Measurements from ENCODE around the gene TIAL1. TPM values are rescaled to one million over a fixed set of nuclear protein-coding genes. Genes with fewer than 3 reads are reported as not detected.

TIAL1 gene
- total and polyA plus RNA-seq, 2 donors (not counting 3 experiments of a cell fraction or from before 2014, with no cell fraction given), result 57.7 to 150 TPM

GRCh38 chr10:119640875-119641526, 44.2 kb upstream of the TIAL1 start:
- TF ChIP-seq, protein P1, sequence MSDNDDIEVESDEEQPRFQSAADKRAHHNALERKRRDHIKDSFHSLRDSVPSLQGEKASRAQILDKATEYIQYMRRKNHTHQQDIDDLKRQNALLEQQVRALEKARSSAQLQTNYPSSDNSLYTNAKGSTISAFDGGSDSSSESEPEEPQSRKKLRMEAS (IDR thresholded peaks at IDR 0.05; ENCODE audit: insufficient read depth, insufficient read length), result no peak
- TF ChIP-seq POLR2A (IDR thresholded peaks at IDR 0.05; ENCODE audit: low read depth, low read length), result no peak
- TF ChIP-seq POLR2AphosphoS5 (IDR thresholded peaks at IDR 0.05; ENCODE audit: insufficient read depth, low read depth, low read length), result no peak
- no peak for TF ChIP-seq EZH2 (IDR thresholded peaks at IDR 0.05; ENCODE audit: borderline replicate concordance, low read depth, low read length, severe bottlenecking)
- TF ChIP-seq, protein P2, sequence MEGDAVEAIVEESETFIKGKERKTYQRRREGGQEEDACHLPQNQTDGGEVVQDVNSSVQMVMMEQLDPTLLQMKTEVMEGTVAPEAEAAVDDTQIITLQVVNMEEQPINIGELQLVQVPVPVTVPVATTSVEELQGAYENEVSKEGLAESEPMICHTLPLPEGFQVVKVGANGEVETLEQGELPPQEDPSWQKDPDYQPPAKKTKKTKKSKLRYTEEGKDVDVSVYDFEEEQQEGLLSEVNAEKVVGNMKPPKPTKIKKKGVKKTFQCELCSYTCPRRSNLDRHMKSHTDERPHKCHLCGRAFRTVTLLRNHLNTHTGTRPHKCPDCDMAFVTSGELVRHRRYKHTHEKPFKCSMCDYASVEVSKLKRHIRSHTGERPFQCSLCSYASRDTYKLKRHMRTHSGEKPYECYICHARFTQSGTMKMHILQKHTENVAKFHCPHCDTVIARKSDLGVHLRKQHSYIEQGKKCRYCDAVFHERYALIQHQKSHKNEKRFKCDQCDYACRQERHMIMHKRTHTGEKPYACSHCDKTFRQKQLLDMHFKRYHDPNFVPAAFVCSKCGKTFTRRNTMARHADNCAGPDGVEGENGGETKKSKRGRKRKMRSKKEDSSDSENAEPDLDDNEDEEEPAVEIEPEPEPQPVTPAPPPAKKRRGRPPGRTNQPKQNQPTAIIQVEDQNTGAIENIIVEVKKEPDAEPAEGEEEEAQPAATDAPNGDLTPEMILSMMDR (IDR thresholded peaks at IDR 0.05; ENCODE audit: extremely low read depth in 1 of 2, insufficient read depth in 1 of 2, low read depth in 1 of 2, low read length in 2 of 2), result no peak
- TF ChIP-seq GATA2 (IDR thresholded peaks at IDR 0.05; ENCODE audit: insufficient read depth, insufficient read length, low read depth, low read length), result no peak
- TF ChIP-seq JUN (IDR thresholded peaks at IDR 0.05; ENCODE audit: borderline replicate concordance, insufficient read depth, insufficient read length, low read depth), result no peak
- TF ChIP-seq MYC (IDR thresholded peaks at IDR 0.05; ENCODE audit: low read depth, low read length), result no peak
- TF ChIP-seq FOS (IDR thresholded peaks at IDR 0.05; ENCODE audit: borderline replicate concordance, insufficient read depth, low read length), result no peak
- dilution Hi-C loops (cut with MboI; ENCODE audit: extremely low pct_ligation_motif_present, low sequenced_read_pairs) (no loop called here), intact Hi-C loops (cut with micrococcal nuclease) (no loop called here)
- Histone ChIP-seq H2AFZ (ENCODE audit: low read depth, low read length) (no peak overlapping the region), H3K36me3 (ENCODE audit: control insufficient read depth in 2 of 2, extremely low read depth in 1 of 2, insufficient read depth in 2 of 2, low read length in 2 of 2) (no peaks in the 10 kb centered on the region), H3K27ac (ENCODE audit: insufficient read depth, low read depth, low read length) (no peak overlapping the region), H3K27me3 (ENCODE audit: control insufficient read depth in 2 of 2, insufficient read depth in 2 of 2, low read length in 2 of 2) (peaks cover 0 to 2% of the 10 kb centered on the region in 2 experiments), H3K4me2 (ENCODE audit: insufficient read depth, low read length) (no peak overlapping the region), H3K79me2 (ENCODE audit: control insufficient read depth, insufficient read depth, low read length) (no peaks in the 10 kb centered on the region), H3K4me1 (ENCODE audit: control insufficient read depth, extremely low read depth, insufficient read depth, low read length) (no peaks in the 10 kb centered on the region), H4K20me1 (replicated peaks; ENCODE audit: control insufficient read depth, extremely low read depth, insufficient read depth, low read length) (no peaks in the 10 kb centered on the region), H3K9me3 (replicated peaks; ENCODE audit: control insufficient read depth, insufficient read depth, low read length) (no peaks in the 10 kb centered on the region), H3K4me3 (replicated peaks in 1 of 3; ENCODE audit: insufficient read depth in 1 of 3, low read depth in 1 of 3, low read length in 3 of 3) (no peak overlapping the region), H3K9ac (replicated peaks; ENCODE audit: extremely low read depth, insufficient read depth, low read length) (no peak overlapping the region), H3K9me1 (replicated peaks; ENCODE audit: control insufficient read depth, extremely low read depth, insufficient read depth, low read length) (no peaks in the 10 kb centered on the region)
- DNase-seq (ENCODE audit: low read depth, low spot score) (no peak), FAIRE-seq (no peak)
- POLR2A ChIA-PET, result no interaction called here
- CTCF ChIA-PET, result no interaction called here
- BruUV-seq (replicated peaks), result no TSS peak

All from endothelial cell of umbilical vein (primary cell).